WI38 (cell line): Measurements from ENCODE around the gene LTBP2.

ENCODE experiments used
- H3K4me3 ChIP-seq: 2 replicates; pipeline ENCODE4 v1.5.1; 2011; ENCODE audit warnings: low read depth, mild to moderate bottlenecking, control low read depth, low read length
- TF ChIP-seq, protein P1 (sequence below): IDR thresholded peaks from 2 replicates; pipeline ENCODE4 v1.5.1; 2012; ENCODE audit warnings: low read depth, mild to moderate bottlenecking, control low read depth, low read length

Gene LTBP2

DNA sequence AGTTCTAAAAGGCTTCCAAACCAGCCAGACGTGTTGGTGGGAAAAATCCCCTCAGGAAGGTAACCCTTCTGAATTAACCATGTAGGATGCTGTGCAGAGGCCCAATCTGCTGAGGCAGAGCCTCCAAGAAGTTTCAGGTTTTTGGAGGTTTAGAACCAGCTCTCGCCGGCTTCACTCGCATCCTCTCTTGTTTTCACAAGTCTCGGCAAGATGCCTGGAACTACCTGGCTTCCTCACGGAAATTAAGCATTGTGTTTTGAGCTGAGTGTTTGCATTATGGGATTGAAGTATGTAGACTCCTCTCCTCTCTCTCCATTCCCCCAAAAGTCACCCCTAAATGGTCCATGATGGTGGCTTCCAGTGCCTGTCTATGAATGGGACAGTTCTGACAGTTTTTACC is 20.6 kb downstream of the LTBP2 start:
- TF ChIP-seq, protein P1, sequence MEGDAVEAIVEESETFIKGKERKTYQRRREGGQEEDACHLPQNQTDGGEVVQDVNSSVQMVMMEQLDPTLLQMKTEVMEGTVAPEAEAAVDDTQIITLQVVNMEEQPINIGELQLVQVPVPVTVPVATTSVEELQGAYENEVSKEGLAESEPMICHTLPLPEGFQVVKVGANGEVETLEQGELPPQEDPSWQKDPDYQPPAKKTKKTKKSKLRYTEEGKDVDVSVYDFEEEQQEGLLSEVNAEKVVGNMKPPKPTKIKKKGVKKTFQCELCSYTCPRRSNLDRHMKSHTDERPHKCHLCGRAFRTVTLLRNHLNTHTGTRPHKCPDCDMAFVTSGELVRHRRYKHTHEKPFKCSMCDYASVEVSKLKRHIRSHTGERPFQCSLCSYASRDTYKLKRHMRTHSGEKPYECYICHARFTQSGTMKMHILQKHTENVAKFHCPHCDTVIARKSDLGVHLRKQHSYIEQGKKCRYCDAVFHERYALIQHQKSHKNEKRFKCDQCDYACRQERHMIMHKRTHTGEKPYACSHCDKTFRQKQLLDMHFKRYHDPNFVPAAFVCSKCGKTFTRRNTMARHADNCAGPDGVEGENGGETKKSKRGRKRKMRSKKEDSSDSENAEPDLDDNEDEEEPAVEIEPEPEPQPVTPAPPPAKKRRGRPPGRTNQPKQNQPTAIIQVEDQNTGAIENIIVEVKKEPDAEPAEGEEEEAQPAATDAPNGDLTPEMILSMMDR: no peak
- no peak overlapping the region for H3K4me3 ChIP-seq

- H3K4me3 ChIP-seq: no peak overlapping the region
- TF ChIP-seq, protein P1: no peak
Measured at GRCh38 chr14:74589291-74589879, 22.7 kb downstream of the LTBP2 start.

DNA sequence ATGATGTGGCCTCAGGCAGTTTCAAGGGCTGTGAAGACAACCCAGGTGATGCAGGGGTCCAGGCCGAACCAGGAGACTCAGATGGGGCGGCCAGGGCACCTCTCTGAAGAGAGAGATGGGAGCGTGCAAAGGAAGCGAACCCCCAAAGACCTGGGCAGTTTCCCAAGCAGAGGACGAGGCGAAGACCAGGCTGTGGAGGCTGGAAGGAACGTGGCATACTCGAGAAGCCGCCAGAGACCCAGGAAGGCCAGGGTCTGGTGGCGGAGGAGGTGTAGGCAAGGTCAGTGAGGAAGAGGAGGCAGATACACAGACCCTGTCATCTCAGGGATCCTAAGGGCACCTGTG is 24.7 kb downstream of the LTBP2 start:
- H3K4me3 ChIP-seq: no peak overlapping the region
- TF ChIP-seq, protein P1: no peak

- TF ChIP-seq, protein P1: no peak
- no peak overlapping the region for H3K4me3 ChIP-seq
Measured at GRCh38 chr14:74586681-74587362, 25.2 kb downstream of the LTBP2 start.

DNA sequence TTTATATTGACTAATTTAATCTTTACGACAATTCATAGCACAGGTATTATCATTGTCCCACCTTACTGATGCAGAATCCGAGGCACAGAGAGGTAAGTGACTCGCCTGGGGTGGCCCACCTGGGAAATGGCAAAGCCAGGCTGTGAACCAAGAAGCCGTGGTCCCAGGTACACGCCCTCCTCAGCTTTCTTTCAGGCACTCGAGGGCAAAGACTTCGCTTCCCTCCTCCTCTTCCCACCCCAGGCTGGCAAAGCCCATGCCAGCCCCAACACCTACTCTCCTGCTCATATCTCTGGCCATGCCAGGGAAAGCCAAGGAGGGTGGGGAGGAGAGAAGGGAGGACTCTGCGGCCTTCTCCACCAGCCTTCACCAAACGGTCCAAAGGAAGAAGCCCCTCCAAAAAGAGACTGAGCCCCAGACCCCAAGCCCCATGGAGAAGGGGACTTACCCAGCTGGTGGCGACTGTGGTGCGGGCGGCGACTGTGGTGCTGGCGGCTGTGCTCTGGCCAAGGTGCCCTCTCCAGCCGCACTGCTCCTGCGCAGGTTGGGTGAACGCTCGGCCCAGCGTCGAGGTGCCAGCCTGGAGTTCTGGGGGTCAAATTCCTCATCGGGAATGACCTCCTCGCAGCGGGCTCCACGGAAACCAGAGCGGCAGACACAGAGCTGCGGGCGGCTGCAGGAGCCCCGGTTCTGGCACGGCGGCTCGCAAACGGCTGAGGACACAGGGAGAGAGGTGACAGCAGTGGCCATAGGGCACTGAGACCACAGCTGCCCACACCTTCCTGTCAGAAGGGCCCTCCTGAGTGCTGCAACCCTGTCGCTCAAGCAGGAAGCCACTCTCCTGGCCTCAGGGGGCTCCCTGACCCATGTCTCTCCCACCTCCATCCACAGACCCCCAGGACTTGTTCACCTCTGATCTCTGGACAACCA is 26.4 kb downstream of the LTBP2 start:
- TF ChIP-seq, protein P1: no peak

DNA sequence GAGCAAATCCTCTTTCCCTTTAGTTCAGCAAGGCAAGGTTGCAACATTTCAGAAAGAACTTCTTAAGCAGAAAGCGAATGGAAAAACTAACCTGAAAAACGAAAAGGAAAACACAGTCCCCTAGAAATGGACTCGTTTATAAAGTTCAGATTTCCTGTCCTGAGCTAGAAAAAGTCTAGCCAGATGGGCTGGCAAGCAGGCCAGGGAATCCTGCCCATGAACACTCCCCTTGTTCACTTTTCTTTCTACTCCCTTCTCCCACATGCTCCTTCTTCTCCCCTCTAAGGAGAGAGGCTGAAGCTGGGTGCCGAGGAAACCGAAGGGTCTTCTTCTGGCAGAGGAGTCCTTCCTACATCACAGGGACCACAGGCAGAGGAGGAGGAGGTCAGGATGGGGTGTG is 27.1 kb downstream of the LTBP2 start:
- TF ChIP-seq, protein P1: no peak
- H3K4me3 ChIP-seq: no peak overlapping the region

More for the DNA sequence above, 26.4 kb downstream of the LTBP2 start:
- H3K4me3 ChIP-seq: no peak overlapping the region
